Measurements from ENCODE around the gene ZSCAN29.

Gene ZSCAN29

GRCh38 chr15:43312378-43312777 is 58.5 kb downstream of the ZSCAN29 start:
- TF ChIP-seq CTCF (IDR thresholded peaks at IDR 0.05), result no peak
- Histone ChIP-seq H3K27ac (no peak overlapping the region), H3K4me3 (no peak overlapping the region)
- no peak for DNase-seq (ENCODE audit: low spot score)

All from coronary artery (tissue), 2 donors.